Measurements from ENCODE around the gene MKNK1.
"Not testable (repeated sequence)": the region's sequence is repeated elsewhere in the genome, so short reads cannot be mapped to it uniquely, and the experiment has no call there.

MKNK1 gene

GRCh38 chr1:46603858-46604549 is at the start of gene MKNK1:
MKNK1 (minus strand) TSS chr1:46604268; CDS start chr1:46583327, 20,941 bp downstream.
- DNase-seq (ENCODE audit: low spot score): peak; percentile 87

DNA sequence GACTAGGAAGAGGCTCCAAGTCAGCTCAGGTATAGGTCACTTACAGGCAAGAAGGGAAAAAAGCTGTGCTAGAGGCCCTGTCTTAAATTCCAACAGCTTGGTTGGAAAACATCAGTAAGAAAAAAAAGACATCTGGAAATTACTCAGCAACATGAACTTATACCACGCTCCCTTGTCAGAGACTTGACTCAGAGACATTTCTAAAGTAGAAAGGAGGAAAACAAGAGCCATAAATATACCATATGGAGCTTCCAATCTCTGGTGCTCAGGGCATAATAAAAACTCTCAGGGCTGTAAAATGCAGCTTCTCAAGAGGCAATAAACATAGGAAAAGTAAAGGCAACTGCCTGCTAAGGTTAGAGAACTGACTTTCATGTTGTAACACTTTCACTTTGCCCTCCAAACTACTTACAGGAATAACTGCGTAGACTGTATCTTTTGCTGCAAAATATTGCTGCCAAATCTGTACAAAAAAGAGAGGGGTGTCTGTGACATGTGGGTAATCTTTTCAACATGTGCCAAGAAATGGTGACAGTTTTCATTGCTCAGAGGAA is 49.4 kb upstream of the MKNK1 start:
- no peak for DNase-seq (ENCODE audit: low spot score)

DNA sequence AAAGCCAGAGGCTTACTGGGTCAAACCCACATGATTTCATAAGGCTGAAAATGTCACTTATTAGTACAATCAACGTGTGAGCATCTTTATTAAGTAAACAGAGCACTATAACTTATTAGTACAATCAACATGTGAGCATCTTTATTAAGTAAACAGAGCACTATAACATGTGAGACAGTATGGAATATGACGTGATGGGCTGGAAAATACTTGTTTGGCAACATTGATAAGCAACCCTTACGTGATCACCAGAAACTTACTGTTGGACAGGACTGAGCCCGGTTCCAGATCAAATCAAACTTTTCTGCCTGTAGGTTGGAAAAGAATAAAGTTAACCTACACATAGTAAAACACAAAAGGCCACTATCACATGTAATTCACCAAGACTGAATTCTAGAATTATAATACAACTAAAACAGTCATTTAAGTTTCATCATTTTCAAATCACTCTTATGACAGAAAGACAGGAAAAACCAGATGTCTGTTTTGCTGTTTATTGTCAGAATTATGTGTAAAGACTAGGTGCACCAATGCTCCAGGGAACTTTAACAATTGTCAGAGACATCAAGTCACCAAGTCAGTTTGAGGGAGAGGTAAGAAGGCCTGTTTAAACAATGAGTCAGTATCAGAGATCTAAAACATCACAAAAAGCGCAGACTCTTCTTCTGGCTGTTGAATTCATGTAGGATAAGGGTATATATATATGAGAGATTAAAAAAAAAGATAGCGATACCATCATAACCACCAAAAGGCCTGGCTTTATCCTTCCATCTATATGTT is 48.4 kb upstream of the MKNK1 start:
- DNase-seq (ENCODE audit: low spot score): no peak

DNA sequence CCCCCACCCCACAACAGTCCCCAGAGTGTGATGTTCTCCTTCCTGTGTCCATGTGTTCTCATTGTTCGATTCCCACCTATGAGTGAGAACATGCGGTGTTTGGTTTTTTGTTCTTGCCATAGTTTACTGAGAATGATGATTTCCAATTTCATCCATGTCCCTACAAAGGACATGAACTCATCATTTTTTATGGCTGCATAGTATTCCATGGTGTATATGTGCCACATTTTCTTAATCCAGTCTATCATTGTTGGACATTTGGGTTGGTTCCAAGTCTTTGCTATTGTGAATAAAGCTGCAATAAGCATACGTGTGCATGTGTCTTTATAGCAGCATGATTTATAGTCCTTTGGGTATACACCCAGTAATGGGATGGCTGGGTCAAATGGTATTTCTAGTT is 47.1 kb upstream of the MKNK1 start:
- DNase-seq (ENCODE audit: low spot score): not testable (repeated sequence)

- no peak for DNase-seq (ENCODE audit: low spot score)
Measured at GRCh38 chr1:46650491-46650890, 46.4 kb upstream of the MKNK1 start.

- DNase-seq (ENCODE audit: low spot score): no peak
Measured at GRCh38 chr1:46649764-46650163, 45.7 kb upstream of the MKNK1 start.

- no peak for DNase-seq (ENCODE audit: low spot score)
Measured at GRCh38 chr1:46647611-46648010, 43.5 kb upstream of the MKNK1 start.

DNA sequence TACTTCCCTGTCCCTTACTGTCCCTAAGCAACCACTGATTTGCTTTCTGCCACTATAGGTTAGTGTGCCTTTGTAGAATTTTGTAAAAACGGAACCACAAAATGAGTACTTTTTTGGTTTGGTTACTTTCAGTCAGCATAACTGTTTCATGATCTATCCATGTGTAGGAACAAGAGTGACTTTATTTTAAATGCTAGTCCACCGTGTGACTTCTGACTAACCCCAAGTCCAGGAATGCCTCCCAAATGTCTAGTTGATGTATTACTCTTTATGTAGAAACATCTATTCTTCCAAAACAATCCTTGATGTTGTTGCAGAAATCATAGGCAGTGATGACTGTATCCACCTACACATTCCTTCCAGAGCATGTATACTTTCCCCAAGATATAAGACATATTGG is 42.8 kb upstream of the MKNK1 start:
- no peak for DNase-seq (ENCODE audit: low spot score)

DNA sequence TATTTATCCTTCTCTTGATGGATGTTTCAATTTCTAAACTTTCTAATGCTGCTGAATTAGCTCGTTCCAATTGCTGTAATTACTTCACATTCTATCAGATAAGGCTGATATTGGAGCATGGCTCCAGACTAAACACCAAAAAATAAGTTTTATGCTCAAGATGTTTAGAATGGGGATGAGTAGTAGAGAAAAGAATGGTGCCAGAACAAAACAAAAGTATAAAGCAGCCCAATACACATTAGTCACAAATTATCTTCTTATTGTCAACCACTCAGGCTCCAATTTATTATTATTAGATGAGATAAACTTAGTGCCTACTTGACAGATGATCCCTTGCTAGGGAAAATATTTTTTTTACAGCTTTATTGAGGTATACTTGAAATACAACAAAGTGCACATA is 42.3 kb upstream of the MKNK1 start:
- no peak for DNase-seq (ENCODE audit: low spot score)

- no peak for DNase-seq (ENCODE audit: low spot score)
Measured at GRCh38 chr1:46645815-46646214, 41.7 kb upstream of the MKNK1 start.

DNA sequence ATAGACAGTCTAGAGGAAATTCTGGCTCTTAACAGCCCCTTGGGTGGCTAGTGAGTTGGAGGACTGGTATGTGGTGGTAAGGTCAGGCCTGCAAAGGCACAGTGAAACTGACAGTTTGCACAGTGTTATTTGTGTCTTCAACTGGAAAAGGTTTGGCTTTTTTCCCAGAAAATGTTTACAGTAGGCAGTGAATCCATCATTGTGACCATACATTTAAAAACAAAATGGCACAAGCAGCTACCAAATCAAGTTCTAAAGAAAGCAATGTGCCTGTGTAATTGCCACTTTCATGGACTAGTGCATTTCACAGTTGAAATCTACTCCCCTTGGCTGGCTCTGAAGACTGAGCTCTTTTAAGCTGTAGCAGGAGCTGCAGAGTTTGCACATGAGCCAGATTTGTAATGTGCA is 39.3 kb upstream of the MKNK1 start:
- peak; percentile 61 for DNase-seq (ENCODE audit: low spot score)

GRCh38 chr1:46642115-46642680 is 38.1 kb upstream of the MKNK1 start:
- peak; percentile 25 for DNase-seq (ENCODE audit: low spot score)

DNA sequence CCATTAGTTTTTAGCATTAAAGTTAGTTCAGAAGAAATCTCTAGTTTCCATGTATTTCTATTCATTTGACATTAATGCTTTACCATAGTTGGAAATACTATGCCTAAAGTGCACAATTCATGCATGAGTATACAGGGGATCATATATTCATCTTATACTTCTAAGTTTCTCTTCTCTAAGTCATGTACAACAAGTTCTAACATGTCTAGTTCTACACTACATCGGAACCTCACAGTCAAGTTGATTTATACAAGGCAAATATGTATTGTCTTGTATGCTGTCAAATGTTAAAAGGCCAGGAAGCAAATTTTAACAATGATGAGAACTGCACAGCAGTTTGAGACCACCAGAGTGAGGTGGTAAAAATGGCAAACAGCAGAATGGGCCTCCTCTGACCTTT is 35.5 kb upstream of the MKNK1 start:
- DNase-seq (ENCODE audit: low spot score): no peak

DNA sequence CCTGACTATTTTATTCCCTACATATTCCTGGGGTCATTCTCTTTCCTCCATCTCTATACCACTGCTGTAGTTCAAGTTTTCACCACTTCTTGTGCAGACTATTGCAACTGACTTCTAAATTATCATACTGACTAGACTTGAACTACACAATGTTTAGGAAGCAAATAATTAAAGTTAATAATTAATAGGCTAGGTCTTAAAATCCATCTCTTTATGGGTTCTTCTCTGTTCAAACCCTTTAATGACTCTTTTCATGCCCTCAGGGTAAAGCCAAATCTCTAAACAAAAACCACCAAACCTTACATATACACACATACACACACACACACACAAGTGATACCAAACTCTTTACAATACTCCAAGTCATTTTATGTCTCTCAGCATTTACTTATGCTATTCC is 34.9 kb upstream of the MKNK1 start:
- no peak for DNase-seq (ENCODE audit: low spot score)

DNA sequence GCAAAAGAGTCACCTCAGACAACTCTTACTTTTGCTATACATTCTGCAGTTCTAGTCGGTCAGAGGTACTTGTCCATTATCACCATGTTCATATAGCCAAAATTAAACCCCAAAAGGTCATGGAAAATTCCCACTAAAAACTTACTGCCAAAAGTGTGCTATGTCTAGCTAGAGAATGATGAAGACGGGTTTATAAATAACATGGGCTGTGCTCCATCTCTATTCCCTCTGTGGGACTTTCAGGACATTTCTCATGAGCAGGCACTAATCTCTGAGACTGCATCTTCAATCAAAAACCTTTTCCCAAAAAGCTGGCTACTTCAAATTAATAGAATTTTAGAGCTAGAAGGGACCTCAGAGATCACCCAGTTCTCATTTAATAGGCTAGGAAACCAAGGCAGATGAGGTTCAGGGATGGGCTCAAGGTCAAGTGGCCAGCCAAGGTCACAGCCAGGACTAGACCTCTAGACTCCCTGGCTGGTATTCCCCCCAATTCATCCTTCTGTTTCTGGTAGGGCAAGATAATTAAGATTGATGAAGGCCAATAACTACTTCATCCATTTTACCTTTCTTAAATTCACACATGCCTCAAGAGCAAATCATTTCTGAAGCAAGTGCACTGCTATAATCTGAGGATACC is 33.5 kb upstream of the MKNK1 start:
- DNase-seq (ENCODE audit: low spot score): no peak

DNA sequence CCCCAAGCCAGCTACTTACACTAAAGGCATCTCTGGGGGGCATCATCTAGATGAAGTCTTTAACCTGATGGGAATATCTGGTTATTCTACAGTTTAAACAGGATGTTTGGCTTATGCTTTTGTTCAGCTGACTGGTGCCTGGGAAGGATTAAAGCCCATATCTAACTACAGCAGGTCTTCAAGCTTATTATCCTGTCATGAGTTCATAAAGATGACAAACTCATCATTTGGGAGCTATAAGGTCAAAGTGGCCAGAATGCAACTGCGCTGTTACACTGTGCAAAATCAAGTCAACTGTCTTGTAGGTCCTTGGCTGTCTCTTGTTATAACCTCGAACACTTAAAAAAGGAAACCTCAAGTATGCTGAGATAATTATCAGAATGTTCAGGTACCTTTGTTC is 31.1 kb upstream of the MKNK1 start:
- DNase-seq (ENCODE audit: low spot score): no peak

- no peak for DNase-seq (ENCODE audit: low spot score)
Measured at GRCh38 chr1:46630719-46631118, 26.7 kb upstream of the MKNK1 start.

GRCh38 chr1:46623743-46624644 is 19.9 kb upstream of the MKNK1 start:
- no peak for DNase-seq (ENCODE audit: low spot score)

DNA sequence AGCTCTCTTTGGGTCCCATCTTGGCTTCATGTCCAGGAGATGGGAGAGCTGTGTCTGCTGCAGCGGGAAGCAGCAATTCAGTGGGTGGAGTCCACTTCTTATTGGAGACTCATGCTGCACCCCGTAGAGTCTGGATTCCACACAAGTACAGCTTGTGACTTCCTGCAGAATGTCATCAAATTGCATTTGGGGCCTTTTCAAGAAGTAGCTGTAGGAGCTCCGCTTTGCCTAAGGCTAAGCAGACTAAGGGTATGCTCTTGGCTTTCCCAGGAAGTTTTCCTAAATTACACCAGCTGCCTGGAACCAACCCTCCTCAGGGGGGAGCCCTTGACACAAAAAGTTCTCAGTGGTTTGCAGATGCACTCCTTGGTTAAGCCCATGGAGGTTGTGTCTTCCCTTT is 18.3 kb upstream of the MKNK1 start:
- no peak for DNase-seq (ENCODE audit: low spot score)

- DNase-seq (ENCODE audit: low spot score): no peak
Measured at GRCh38 chr1:46621930-46622329, 17.9 kb upstream of the MKNK1 start.

DNA sequence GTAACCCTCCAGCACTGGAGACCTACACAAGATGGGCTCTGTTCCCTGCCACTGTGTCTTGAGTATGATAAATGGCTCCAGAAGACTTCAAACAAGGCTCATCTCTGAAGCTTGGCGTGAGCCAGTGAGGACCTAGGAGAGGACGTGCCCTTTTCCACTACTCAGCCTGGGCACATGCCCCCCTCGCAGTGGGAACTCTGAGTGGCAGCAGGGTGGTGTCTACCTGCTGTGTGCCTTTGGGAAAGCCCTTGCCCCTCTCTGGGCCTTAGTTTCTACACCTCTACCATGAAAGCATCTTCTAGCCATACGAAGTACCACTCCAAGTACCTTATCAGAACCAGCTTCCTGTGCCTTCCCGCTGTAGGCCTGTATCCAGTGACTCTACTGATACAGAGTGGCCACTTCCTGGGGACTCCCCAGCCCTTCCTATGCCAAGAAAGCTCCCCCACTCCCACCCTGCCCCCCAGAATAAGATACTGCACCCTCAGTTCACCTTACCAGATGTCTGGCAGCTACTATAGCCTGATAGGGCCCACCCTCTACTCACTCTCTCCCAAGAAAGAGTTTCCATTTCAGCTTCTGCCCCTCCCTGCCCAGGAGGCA is 15.7 kb upstream of the MKNK1 start:
- no peak for DNase-seq (ENCODE audit: low spot score)
